Right lobe of liver (tissue), 6 donors: ENCODE results near the gene C1orf105. TPM values are rescaled to one million over a fixed set of nuclear protein-coding genes. Genes with fewer than 3 reads are reported as not detected.

Source experiments
- ATAC-seq, 4 donors: fragments of 200-7000 bp; cut with Tn5 transposase; one replicate each; pipeline ENCODE4 v1.9.1; 2020; ENCODE audit warnings: mild to moderate bottlenecking in 4 of 4, moderate library complexity in 4 of 4
- DNase-seq, 3 donors: peaks; one replicate each; pipeline ENCODE4 v3.0.0-alpha.2; 2020
- H3K27ac ChIP-seq, 3 donors: fragments of 200-600 bp; one replicate each; pipeline ENCODE4 v1.8.0; 2022
- H3K27me3 ChIP-seq, 2 donors: fragments of 200-600 bp; one replicate each; pipeline ENCODE4 v1.8.0; 2022
- H3K36me3 ChIP-seq, 4 donors: fragments of 200-600 bp; sonication (generic) in 1 of 4; one replicate each; pipeline versions ENCODE4 v1.5.1 to v1.8.0; 2017 to 2022; ENCODE audit warnings: control low read depth in 1 of 4
- H3K4me1 ChIP-seq, 4 donors: fragments of 200-600 bp; sonication (generic) in 1 of 4; one replicate each; pipeline versions ENCODE4 v1.5.1 to v1.8.0; 2017 to 2022; ENCODE audit warnings: control low read depth in 1 of 4
- H3K4me3 ChIP-seq, 3 donors: fragments of 200-600 bp; one replicate each; pipeline ENCODE4 v1.8.0; 2022
- H3K9me3 ChIP-seq, 4 donors: fragments of 200-600 bp; sonication (generic) in 1 of 4; one replicate each; pipeline versions ENCODE4 v1.5.1 to v1.8.0; 2017 to 2022; ENCODE audit warnings: control low read depth in 1 of 4
- CTCF ChIP-seq, 4 donors: fragments of 200-600 bp in 3 of 4; fragments of 450-650 bp in 1 of 4; IDR thresholded peaks; one replicate each; pipeline versions ENCODE4 v1.5.1 to v1.8.0; 2016 to 2022; ENCODE audit warnings: antibody characterized with exemption in 4 of 4, mild to moderate bottlenecking in 2 of 4
- POLR2A ChIP-seq: fragments of 450-650 bp; IDR thresholded peaks from one replicate; pipeline ENCODE4 v1.6.1; 2017; ENCODE audit warnings: antibody characterized with exemption, mild to moderate bottlenecking
- WGBS: methylation state at CpG from one replicate; pipeline ENCODE4 v1.1.6; 2018; ENCODE audit warnings: low coverage, low lambda C conversion rate; ENCODE audit not compliant: insufficient coverage; ENCODE audit errors: missing lambda C conversion rate; 5-methylcytosine and 5-hydroxymethylcytosine counted together
- intact Hi-C, 2 donors: fragments of 100-400 bp; cut with DNase I; formaldehyde crosslinking; loops; one replicate each; pipeline versions ENCODE4 v1.11.2 to v1.14.1; 2022
- total RNA-seq, 6 experiments: library from RNA; depleted of rRNA in 2 of 6; stranded (reverse); fragments of >200 nt in 2 of 6; fragmentation: NEBNext Ultra II Directional in 3 of 6; extraction: Animal tissue kit (Norgen Biotek cat#: 25700) in 3 of 6; gene quantifications; one replicate each; pipeline versions ENCODE4 v1.1.0 to v1.2.4, GENCODE V29; 2016 to 2023
- donor health status: DM: no; HTN: yes; CAD: no.
- donor health status: DM: no; HTN: no; CAD: no.
- donor health status: DM: no; HTN: no; CAD: no.
- donor health status: DM: no; HTN: yes; CAD: no.
- donor health status: DM: no; HTN: yes; CAD: no.

The C1orf105 gene
- total RNA-seq, 6 experiments from 2014 or later, result 0.24 to 1.3 (median 0.46) TPM; not detected in 2

- DNase-seq (no peak), ATAC-seq (no peak)
- H3K9me3 ChIP-seq, result no peaks in the 10 kb centered on the region
- WGBS, result 100% methylated on average over 4 of the region's 8 CpGs
- no peaks in the 10 kb centered on the region for H3K4me1 ChIP-seq
- no peak overlapping the region for H3K27ac ChIP-seq
- no peaks in the 10 kb centered on the region for H3K27me3 ChIP-seq
- no peaks in the 10 kb centered on the region for H3K36me3 ChIP-seq
- intact Hi-C loops, result no loop called here
- H3K4me3 ChIP-seq, result no peak overlapping the region
- TF ChIP-seq POLR2A, result no peak
- no peak for TF ChIP-seq CTCF (IDR thresholded peaks at IDR 0.05)
These were observed 32.0 kb upstream of the C1orf105 start for GRCh38 chr1:172388490-172388889.

GRCh38 chr1:172390301-172390682 lies 30.2 kb upstream of the C1orf105 start:
- TF ChIP-seq CTCF (IDR thresholded peaks at IDR 0.05), result no peak
- no peak for TF ChIP-seq POLR2A
- Histone ChIP-seq H3K27me3 (no peaks in the 10 kb centered on the region), H3K4me1 (no peaks in the 10 kb centered on the region), H3K4me3 (no peak overlapping the region), H3K27ac (peak overlapping the region in 1 of 3 donors; percentile 1), H3K36me3 (no peaks in the 10 kb centered on the region), H3K9me3 (no peaks in the 10 kb centered on the region)
- WGBS, result 21% methylated on average over 3 of the region's 3 CpGs
- DNase-seq (no peak), ATAC-seq (peak; percentile 66 to 84 (median 70))
- intact Hi-C loops, result no loop called here

- Histone ChIP-seq H3K36me3 (no peaks in the 10 kb centered on the region), H3K9me3 (no peaks in the 10 kb centered on the region), H3K4me1 (no peaks in the 10 kb centered on the region), H3K4me3 (no peak overlapping the region), H3K27ac (no peak overlapping the region), H3K27me3 (no peaks in the 10 kb centered on the region)
- peak in 2 of 4 donors; percentile 13 to 34 for ATAC-seq
- intact Hi-C loops, result no loop called here
- no peak for TF ChIP-seq CTCF (IDR thresholded peaks at IDR 0.05)
- TF ChIP-seq POLR2A, result no peak
- WGBS, result 68% methylated on average over 9 of the region's 9 CpGs
- peak in 2 of 3 donors; percentile 52 to 53 for DNase-seq
These were observed 29.6 kb upstream of the C1orf105 start for GRCh38 chr1:172390683-172391551.

GRCh38 chr1:172391976-172392375 lies 28.5 kb upstream of the C1orf105 start:
- Histone ChIP-seq H3K27me3 (no peaks in the 10 kb centered on the region), H3K27ac (no peak overlapping the region), H3K4me3 (no peak overlapping the region), H3K4me1 (no peaks in the 10 kb centered on the region), H3K9me3 (no peaks in the 10 kb centered on the region), H3K36me3 (no peaks in the 10 kb centered on the region)
- no peak for TF ChIP-seq CTCF (IDR thresholded peaks at IDR 0.05)
- TF ChIP-seq POLR2A, result no peak
- intact Hi-C loops, result no loop called here
- WGBS, result 100% methylated on average over 1 of the region's 1 CpG
- no peak for ATAC-seq
- no peak for DNase-seq
